CD4-positive, alpha-beta T cell treated with Interleukin-12 subunit alpha and Interleukin-12 subunit beta, for 1 hour (primary cell): Measurements from ENCODE around the gene ZDHHC3.

Experiments
- DNase-seq: peaks from one replicate; pipeline ENCODE4 v3.0.0-alpha.2; 2020

Gene ZDHHC3

DNA sequence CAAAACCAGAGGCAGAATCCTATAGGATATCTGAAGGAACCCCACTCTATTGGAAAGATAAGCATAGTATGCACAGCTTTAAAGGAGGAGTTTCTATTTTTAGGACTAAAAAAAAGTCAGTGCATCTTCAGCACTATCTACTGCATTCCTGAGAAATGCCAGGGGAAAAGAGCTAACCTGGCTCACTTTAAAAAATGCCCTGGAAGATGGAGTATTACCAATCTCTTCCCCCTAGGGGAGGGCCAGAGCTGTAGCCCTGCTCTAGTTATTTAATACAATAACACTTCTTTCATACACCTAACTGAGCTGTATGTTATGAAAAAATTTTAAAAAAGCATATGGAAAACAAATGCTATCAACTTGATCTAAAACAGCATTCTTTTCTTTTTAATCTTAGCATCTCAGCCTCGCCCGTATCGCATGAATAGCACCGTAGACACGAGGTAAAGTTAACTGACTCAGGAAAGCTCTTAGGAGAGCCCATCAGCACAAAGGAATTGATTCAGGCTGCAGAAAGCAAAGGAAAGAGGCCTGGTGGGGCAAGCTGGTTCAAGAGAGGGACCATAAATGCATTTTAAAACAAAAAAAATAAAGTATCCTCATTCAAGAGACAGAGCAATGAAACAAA, 51.4 kb downstream of the ZDHHC3 start:
- DNase-seq, result no peak

GRCh38 chr3:44923632-44924456, 52.1 kb downstream of the ZDHHC3 start:
- DNase-seq, result no peak

DNA sequence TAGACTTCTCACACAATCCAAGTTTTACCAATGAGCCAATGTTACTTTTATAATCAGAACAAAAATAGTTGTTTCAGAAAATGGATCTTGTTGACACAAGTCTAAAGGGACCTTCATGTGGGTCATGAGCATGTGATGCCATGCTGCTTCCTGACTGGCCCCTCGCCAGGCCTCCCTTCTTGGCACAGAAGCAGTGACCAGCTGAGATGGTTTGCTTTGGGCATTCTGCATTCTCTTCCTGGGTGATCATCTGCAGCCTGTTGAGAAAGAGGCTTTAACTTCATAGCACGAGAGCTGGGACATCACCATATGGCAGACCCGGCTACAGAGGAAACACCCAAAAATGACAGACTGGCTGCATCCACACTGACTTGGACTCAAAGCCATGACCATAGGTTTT, 55.9 kb downstream of the ZDHHC3 start:
- DNase-seq, result no peak

- DNase-seq, result no peak
Observed at GRCh38 chr3:44918581-44918980, 57.4 kb downstream of the ZDHHC3 start.

DNA sequence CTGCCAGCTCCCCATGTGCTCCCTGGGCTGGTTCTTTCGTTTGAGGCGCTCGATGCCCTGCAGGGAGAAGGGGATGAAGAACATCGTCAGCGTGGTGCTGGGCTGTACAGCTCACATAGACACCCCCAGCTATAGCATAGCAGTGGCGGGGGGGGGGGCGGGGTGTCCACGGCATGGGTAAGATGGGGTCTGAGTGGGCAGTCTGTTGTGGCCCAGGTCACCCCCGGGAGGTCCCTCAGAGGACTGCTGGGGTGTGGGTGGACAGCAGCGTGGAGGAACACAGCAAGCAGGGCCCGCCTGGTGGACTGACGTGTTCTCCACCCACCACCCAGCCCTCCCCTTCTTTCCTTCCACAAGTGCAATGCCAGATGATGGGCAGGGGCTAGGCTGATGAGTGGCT, 57.9 kb downstream of the ZDHHC3 start:
- DNase-seq, result no peak

GRCh38 chr3:44915702-44916438, 60.1 kb downstream of the ZDHHC3 start:
- no peak for DNase-seq

DNA sequence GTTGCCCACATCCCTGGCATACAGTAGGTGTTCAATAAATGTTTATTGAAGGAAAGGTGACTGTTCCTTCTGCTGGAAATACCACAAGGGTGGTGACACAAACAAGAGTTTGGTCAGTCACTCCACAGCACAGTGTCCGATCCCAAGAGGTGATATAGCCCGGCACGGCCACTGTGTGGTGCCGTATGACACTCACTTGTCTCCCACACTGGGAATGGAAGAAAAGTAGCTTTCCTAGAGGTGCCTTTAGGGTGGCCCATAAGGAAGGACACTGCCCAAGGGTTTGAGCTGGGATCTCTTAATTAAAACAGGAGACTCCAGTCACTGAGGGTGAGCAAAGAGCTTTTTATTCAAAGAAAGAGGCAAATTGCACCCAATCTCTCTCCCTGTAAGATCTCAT, 61.0 kb downstream of the ZDHHC3 start:
- DNase-seq, result no peak

- peak; percentile 67 for DNase-seq
Observed at GRCh38 chr3:44913868-44914468, 62.0 kb downstream of the ZDHHC3 start.

DNA sequence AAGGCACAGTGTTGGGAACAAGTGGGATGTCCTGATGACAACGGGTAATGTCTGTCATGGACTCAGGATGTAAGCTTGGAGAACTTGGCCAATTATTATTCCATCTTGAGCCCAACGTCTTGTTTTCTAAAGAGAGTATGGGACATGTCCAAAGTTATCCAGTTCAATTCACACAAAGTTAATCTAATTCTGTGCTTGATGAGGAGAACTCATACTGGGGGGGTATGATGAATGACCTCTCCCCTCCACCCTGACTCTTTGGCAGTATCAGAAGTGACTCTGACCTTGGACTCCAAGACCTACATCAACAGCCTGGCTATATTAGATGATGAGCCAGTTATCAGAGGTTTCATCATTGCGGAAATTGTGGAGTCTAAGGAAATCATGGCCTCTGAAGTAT, 65.3 kb downstream of the ZDHHC3 start:
- DNase-seq, result no peak

GRCh38 chr3:44909063-44909462, 66.9 kb downstream of the ZDHHC3 start:
- no peak for DNase-seq

- no peak for DNase-seq
Observed at GRCh38 chr3:44907612-44908011, 68.4 kb downstream of the ZDHHC3 start.

GRCh38 chr3:44906997-44907396, 69.0 kb downstream of the ZDHHC3 start:
- DNase-seq, result no peak

DNA sequence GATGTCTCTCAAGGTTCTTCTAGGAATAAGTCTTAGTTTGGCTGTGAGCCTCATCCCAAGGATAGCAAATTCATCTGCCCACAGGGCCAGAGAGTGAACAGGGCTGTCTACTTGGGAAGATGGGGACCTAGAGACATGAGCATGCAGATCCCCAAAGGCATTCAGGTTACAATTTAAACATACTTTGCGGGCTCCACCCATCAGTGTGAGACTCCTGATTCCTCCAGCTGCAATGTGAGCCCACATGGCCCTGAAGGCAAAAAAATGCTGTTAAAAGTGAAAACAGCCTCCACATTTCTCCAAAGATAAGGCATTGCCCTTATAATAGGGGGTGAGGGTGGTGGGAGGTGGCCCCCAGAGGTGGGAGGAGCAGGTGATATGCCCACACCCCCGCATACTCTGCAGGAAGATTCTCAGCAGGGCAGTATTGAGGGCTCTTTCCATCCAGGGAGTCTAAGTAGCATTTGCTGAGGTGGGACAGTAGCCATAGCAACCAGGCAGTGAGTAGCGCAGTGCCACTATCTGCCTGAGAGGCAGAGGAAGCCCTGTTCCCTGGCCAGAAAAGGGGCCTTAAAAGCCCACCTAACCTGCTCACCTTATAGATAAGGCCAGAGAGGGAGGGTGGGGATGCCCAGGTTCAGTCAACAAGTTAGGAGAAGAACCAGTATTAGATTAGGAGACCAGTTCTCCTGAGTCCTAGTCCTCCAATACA, 70.4 kb downstream of the ZDHHC3 start:
- DNase-seq, result no peak

GRCh38 chr3:44903751-44904150, 72.2 kb downstream of the ZDHHC3 start:
- DNase-seq, result no peak

GRCh38 chr3:44903314-44903713, 72.7 kb downstream of the ZDHHC3 start:
- DNase-seq, result no peak

DNA sequence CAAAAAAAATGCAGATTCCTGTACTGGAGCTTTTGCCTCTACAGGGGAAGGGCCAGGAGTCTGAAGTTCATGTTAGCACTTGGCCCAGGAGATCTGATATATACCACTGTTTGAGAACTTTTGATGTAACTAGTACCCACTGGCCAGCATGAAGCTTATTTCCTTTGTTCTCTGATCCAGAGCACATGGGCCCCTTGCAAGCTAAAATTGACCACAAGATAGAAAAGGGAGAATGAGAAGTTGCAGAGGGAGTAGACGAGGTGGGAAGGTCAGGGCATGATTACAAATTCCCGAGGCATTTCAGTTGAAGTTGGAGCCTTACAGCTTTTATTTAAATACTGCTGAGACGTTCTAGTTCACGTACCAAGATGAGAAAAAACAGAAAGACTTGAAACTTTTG, 73.3 kb downstream of the ZDHHC3 start:
- DNase-seq, result no peak

DNA sequence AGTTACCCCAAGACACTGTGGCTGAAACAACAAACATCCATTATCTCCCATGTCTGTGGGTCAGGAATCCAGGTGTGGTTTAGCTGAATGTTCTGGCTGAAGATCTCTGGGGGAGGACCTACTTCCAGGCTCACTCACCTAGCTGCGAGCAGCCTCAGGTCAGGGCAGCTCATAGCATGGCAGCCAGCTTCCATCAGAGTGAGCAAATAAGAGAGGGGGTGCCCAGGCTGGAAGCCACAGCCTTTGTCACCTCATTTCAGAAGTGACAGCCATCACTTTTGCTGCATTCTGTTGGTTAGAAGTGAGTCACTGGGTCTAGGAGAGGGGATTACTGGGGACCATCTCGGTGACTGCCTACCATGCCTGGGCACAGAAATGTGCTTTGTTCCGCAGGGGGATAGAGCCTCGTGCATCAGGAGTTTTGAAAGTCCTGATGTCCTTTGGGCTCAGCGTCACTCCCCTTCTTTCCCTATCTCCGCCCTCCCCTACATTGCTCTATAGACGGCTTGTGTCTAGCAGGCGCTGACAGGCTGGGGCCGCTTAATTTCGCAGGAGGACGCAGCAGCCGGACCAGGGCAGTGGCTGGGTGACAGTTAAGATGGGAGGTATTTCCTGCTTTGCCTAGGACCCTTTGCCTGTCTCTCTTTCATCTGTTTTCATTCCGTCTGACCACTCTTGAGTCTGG, 76.1 kb downstream of the ZDHHC3 start:
- DNase-seq, result no peak

GRCh38 chr3:44896440-44896839, 79.5 kb downstream of the ZDHHC3 start:
- DNase-seq, result no peak

DNA sequence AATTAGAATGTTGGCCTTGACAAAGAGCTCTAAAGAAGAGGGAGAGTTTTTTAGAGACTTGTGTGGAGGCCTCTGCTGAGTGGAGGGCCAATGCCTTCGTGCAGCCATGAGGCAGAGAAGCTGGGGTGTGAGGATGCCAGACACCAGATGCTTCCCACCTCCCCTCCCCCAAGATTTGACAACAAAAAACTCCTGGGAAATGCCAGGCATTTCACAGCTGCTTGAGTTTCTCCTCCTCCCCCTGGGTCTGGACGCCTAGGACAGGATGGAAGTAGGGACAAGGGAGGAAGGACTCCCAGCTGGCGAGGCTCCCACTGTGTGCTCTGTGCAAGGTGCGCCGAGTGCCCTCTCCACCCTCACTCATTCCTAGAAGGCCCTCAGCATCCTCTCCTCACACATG, 81.5 kb downstream of the ZDHHC3 start:
- no peak for DNase-seq

DNA sequence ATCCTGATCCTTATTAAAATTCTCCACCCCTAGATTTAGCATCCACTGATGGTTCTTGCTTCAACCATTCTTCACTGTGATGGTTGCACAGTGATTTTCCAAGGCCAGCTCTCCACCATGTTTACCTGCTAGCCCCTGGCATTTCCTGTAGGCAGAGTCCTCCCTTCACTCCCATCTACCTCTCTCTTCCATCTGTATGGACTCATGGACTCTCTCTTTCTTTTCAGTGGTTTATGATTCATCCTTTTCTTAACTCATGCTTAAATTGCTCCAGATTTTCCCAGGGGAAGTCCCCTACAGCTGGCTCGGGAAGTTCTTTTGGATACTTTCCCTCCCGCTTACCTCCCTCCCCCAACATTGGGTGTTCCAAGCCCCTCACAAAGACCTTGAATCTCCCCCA, 82.9 kb downstream of the ZDHHC3 start:
- DNase-seq, result no peak

GRCh38 chr3:44892689-44893088, 83.3 kb downstream of the ZDHHC3 start:
- DNase-seq, result no peak

DNA sequence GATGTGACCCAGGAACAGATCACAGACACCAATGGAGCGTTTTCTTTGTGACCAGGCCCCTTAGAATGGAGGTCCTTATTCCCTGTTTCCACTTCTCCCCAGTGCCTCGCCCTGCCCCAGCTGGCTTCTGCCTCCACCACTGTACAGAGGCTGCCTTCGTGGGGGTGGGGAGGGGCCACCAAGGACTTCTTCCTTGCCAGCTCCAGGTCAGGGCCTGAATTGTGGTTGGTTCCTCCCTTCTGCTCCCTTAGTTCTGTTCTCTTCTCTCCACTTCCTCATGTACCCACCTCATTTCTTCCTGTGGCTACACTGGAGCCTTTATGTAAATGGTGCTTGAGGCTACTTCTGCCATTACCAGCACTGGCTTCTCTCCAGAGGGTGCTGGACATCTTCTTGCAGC, 85.1 kb downstream of the ZDHHC3 start:
- no peak for DNase-seq
